Osteoblast (primary cell): ENCODE data around the gene LPIN1. TPM values are rescaled to one million over a fixed set of nuclear protein-coding genes. Genes with fewer than 3 reads are reported as not detected.

Experiments used
- DNase-seq: peaks from one replicate; pipeline ENCODE4 v3.0.0; 2011; ENCODE audit warnings: low spot score, mixed read lengths; ENCODE audit not compliant: insufficient read length; ENCODE audit errors: missing footprints
- H2AFZ ChIP-seq: 2 replicates; pipeline ENCODE4 v1.6.0; 2011; ENCODE audit warnings: mild to moderate bottlenecking, low read length
- H3K27ac ChIP-seq: 2 replicates; pipeline ENCODE4 v1.5.1; 2011; ENCODE audit warnings: mild to moderate bottlenecking, low read depth, low read length, moderate library complexity
- H3K27me3 ChIP-seq: 2 replicates; pipeline ENCODE4 v1.6.0; 2012; ENCODE audit warnings: mild to moderate bottlenecking, control low read depth, inconsistent platforms, low read length, moderate library complexity; ENCODE audit not compliant: insufficient read depth
- H3K36me3 ChIP-seq: 2 replicates; pipeline ENCODE4 v1.5.1; 2011; ENCODE audit warnings: mild to moderate bottlenecking, low read length, control low read depth, moderate library complexity; ENCODE audit not compliant: insufficient read depth
- H3K4me1 ChIP-seq: 2 replicates; pipeline ENCODE4 v1.5.1; 2011; ENCODE audit warnings: mild to moderate bottlenecking, low read length, control low read depth, moderate library complexity; ENCODE audit not compliant: insufficient read depth
- H3K4me2 ChIP-seq: 2 replicates; pipeline ENCODE4 v1.6.0; 2011; ENCODE audit warnings: mild to moderate bottlenecking, low read length; ENCODE audit not compliant: insufficient read depth
- H3K4me3 ChIP-seq: fragments of 200-600 bp; sonication (generic); 3 replicates; pipeline ENCODE4 v1.5.1; 2012; ENCODE audit warnings: mild to moderate bottlenecking, low read length, inconsistent platforms; ENCODE audit not compliant: insufficient read depth
- H3K79me2 ChIP-seq: 2 replicates; pipeline ENCODE4 v1.6.0; 2012; ENCODE audit warnings: mild to moderate bottlenecking, low read length, control low read depth, inconsistent platforms; ENCODE audit not compliant: insufficient read depth
- H3K9me3 ChIP-seq: 2 replicates; pipeline ENCODE4 v1.5.1; 2011; ENCODE audit warnings: low read depth, low read length, control low read depth
- H4K20me1 ChIP-seq: 2 replicates; pipeline ENCODE4 v1.6.0; 2012; ENCODE audit warnings: mild to moderate bottlenecking, low read length, control low read depth; ENCODE audit not compliant: insufficient read depth
- CTCF ChIP-seq: IDR thresholded peaks from 2 replicates; pipeline ENCODE4 v1.5.1; 2011; ENCODE audit warnings: mild to moderate bottlenecking, low read depth, low read length, moderate library complexity; ENCODE audit errors: extremely low read depth
- total RNA-seq: library from RNA; depleted of rRNA; stranded (reverse); fragments of >200 nt; gene quantifications from 2 replicates; pipeline ENCODE4 v1.2.3, GENCODE V29; 2012

The LPIN1 gene
- total RNA-seq, 1 donor, result 117 TPM

- Histone ChIP-seq H3K4me2 (no peak overlapping the region), H3K27ac (no peak overlapping the region), H3K79me2 (peaks cover 34% of the 10 kb centered on the region), H3K27me3 (no peaks in the 10 kb centered on the region), H3K36me3 (peaks cover 27% of the 10 kb centered on the region), H3K4me3 (no peak overlapping the region), H3K4me1 (no peaks in the 10 kb centered on the region), H3K9me3 (no peaks in the 10 kb centered on the region), H2AFZ (no peak overlapping the region), H4K20me1 (peaks cover 18% of the 10 kb centered on the region)
- TF ChIP-seq CTCF, result no peak
- no peak for DNase-seq
Measured at GRCh38 chr2:11766016-11766415, 19.6 kb downstream of the LPIN1 start.

GRCh38 chr2:11767779-11768178 lies 21.3 kb downstream of the LPIN1 start:
- Histone ChIP-seq H3K79me2 (peaks cover 25% of the 10 kb centered on the region), H3K4me1 (no peaks in the 10 kb centered on the region), H4K20me1 (peaks cover 12% of the 10 kb centered on the region), H3K4me3 (no peak overlapping the region), H3K36me3 (peaks cover 27% of the 10 kb centered on the region), H3K27me3 (no peaks in the 10 kb centered on the region), H3K27ac (no peak overlapping the region), H3K4me2 (no peak overlapping the region), H3K9me3 (no peaks in the 10 kb centered on the region), H2AFZ (no peak overlapping the region)
- TF ChIP-seq CTCF, result no peak
- no peak for DNase-seq

GRCh38 chr2:11768946-11769345 lies 22.5 kb downstream of the LPIN1 start:
- no peaks in the 10 kb centered on the region for H3K27me3 ChIP-seq
- no peak overlapping the region for H3K4me2 ChIP-seq
- peaks cover 7% of the 10 kb centered on the region for H4K20me1 ChIP-seq
- no peak overlapping the region for H3K4me3 ChIP-seq
- H3K36me3 ChIP-seq, result peaks cover 27% of the 10 kb centered on the region
- H2AFZ ChIP-seq, result no peak overlapping the region
- H3K27ac ChIP-seq, result no peak overlapping the region
- peaks cover 16% of the 10 kb centered on the region for H3K79me2 ChIP-seq
- H3K4me1 ChIP-seq, result no peaks in the 10 kb centered on the region
- no peaks in the 10 kb centered on the region for H3K9me3 ChIP-seq
- no peak for TF ChIP-seq CTCF
- no peak for DNase-seq

- Histone ChIP-seq H3K4me3 (no peak overlapping the region), H3K27me3 (no peaks in the 10 kb centered on the region), H3K4me2 (no peak overlapping the region), H3K27ac (no peak overlapping the region), H2AFZ (no peak overlapping the region), H3K9me3 (no peaks in the 10 kb centered on the region), H3K36me3 (peaks cover 27% of the 10 kb centered on the region), H3K79me2 (peaks cover 11% of the 10 kb centered on the region), H3K4me1 (peaks cover 5% of the 10 kb centered on the region), H4K20me1 (peaks cover 7% of the 10 kb centered on the region)
- DNase-seq, result no peak
- no peak for TF ChIP-seq CTCF
Measured at GRCh38 chr2:11769516-11769915, 23.1 kb downstream of the LPIN1 start.
